MCF 10A (cell line): ENCODE measurements around the gene TRPV5. TPM values are rescaled to one million over a fixed set of nuclear protein-coding genes. Genes with fewer than 3 reads are reported as not detected.

Experiments used
- BruUV-seq: library from RNA; stranded (reverse); fragments of 400-500 nt; replicated peaks from 2 replicates; lab custom pipeline; 2021; lab: Mats Ljungman, UMichigan
- CTCF ChIA-PET: fragments of 300-600 bp; sonication (Branson Sonifier 250); formaldehyde crosslinking; extraction: SDS; loops from one replicate; lab custom pipeline; 2021; ENCODE audit warnings: antibody characterized with exemption, inconsistent platforms; lab: Yijun Ruan, JAX
- POLR2A ChIA-PET: fragments of 300-600, 350-650 bp; sonication (Branson Sonifier 250); formaldehyde crosslinking; extraction: SDS; loops from one replicate; lab custom pipeline; 2020; ENCODE audit warnings: antibody characterized with exemption, inconsistent platforms; lab: Yijun Ruan, JAX
- DNase-seq: peaks from one replicate; pipeline ENCODE4 v3.0.0-alpha.2; 2018; ENCODE audit not compliant: unreplicated experiment
- H3K27ac Mint-ChIP-seq: one replicate; pipeline ENCODE4 v1.8.0; 2022; ENCODE audit warnings: mild to moderate bottlenecking, low read depth, mixed read lengths; ENCODE audit not compliant: unreplicated experiment
- H3K27me3 Mint-ChIP-seq: one replicate; pipeline ENCODE4 v1.8.0; 2022; ENCODE audit warnings: mixed read lengths; ENCODE audit not compliant: insufficient read depth, unreplicated experiment
- H3K36me3 Mint-ChIP-seq: one replicate; pipeline ENCODE4 v1.8.0; 2022; ENCODE audit warnings: mild to moderate bottlenecking, moderate library complexity, mixed read lengths; ENCODE audit not compliant: insufficient read depth, unreplicated experiment
- H3K4me1 Mint-ChIP-seq: one replicate; pipeline ENCODE4 v1.8.0; 2022; ENCODE audit warnings: mixed read lengths; ENCODE audit not compliant: insufficient read depth, unreplicated experiment
- H3K4me3 Mint-ChIP-seq: one replicate; pipeline ENCODE4 v1.8.0; 2022; ENCODE audit warnings: mild to moderate bottlenecking, moderate library complexity, mixed read lengths; ENCODE audit not compliant: unreplicated experiment
- H3K9me3 Mint-ChIP-seq: one replicate; pipeline ENCODE4 v1.8.0; 2022; ENCODE audit warnings: mixed read lengths; ENCODE audit not compliant: unreplicated experiment
- CTCF ChIP-seq: fragments of 200-600 bp; IDR thresholded peaks from one replicate; pipeline ENCODE4 v1.8.0; 2022; ENCODE audit warnings: antibody characterized with exemption, mild to moderate bottlenecking; ENCODE audit not compliant: unreplicated experiment
- intact Hi-C: fragments of 100-400 bp; cut with micrococcal nuclease; formaldehyde crosslinking; loops from 2 replicates; pipeline ENCODE4 v1.14.1; 2022
- total RNA-seq: library from RNA; stranded (reverse); gene quantifications from 2 replicates; pipeline ENCODE4 v1.2.3, GENCODE V29; 2022

The TRPV5 gene
- total RNA-seq, 1 experiment from 2014 or later = not detected

- H3K4me3 Mint-ChIP-seq = no peak overlapping the region
- H3K27ac Mint-ChIP-seq = no peak overlapping the region
- ChIA-PET CTCF (interaction anchor here (0.6 to 2.8 kb wide), 6 partner anchors 8 to 602 kb away, joined by 3 to 14 read pairs (median 4); no protein-coding TSS in a partner anchor), POLR2A (interaction anchor here (0.7 kb wide), 3 partner anchors 10 to 238 kb away, joined by 3 read pairs; no protein-coding TSS in a partner anchor)
- no peaks in the 10 kb centered on the region for H3K9me3 Mint-ChIP-seq
- TF ChIP-seq CTCF = no peak
- H3K4me1 Mint-ChIP-seq = no peaks in the 10 kb centered on the region
- intact Hi-C loops = no loop called here
- no peak for DNase-seq
- no peaks in the 10 kb centered on the region for H3K36me3 Mint-ChIP-seq
- H3K27me3 Mint-ChIP-seq = peaks cover 65% of the 10 kb centered on the region
- no TSS peak for BruUV-seq
Measured at GRCh38 chr7:142901426-142902259, 31.9 kb downstream of the TRPV5 start.

DNA sequence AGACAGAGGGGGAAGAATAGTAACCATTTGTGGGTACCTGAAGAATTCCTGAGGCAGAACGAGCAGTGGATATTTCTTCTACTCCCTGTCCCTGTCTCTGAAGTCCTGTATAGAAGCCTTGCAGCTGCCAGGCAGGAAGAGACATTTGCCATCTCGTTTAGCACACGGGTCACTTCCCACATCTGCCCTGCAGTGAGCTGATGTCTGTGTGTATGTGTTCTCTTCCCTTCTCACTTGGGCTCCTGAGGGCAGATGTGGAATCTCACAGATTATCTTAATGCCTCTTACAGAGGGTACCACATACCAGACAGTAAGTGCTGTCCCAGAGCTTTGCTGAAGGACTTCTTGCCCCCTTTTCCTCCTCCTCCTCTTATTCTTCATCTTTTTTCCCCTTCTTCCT, 33.9 kb downstream of the TRPV5 start:
- POLR2A ChIA-PET = interaction anchor here (0.7 kb wide), 1 partner anchor 45 kb away, joined by 3 read pairs; no protein-coding TSS in a partner anchor
- Mint-ChIP-seq H3K36me3 (no peaks in the 10 kb centered on the region), H3K4me3 (no peak overlapping the region), H3K27ac (no peak overlapping the region), H3K4me1 (no peaks in the 10 kb centered on the region), H3K9me3 (no peaks in the 10 kb centered on the region), H3K27me3 (peaks cover 76% of the 10 kb centered on the region)
- intact Hi-C loops = no loop called here
- BruUV-seq = no TSS peak
- no peak for DNase-seq
- CTCF ChIA-PET = interaction anchor here (0.6 to 3.6 kb wide), 9 partner anchors 9 to 316 kb away, joined by 3 to 25 read pairs (median 3); no protein-coding TSS in a partner anchor
- TF ChIP-seq CTCF = no peak

DNA sequence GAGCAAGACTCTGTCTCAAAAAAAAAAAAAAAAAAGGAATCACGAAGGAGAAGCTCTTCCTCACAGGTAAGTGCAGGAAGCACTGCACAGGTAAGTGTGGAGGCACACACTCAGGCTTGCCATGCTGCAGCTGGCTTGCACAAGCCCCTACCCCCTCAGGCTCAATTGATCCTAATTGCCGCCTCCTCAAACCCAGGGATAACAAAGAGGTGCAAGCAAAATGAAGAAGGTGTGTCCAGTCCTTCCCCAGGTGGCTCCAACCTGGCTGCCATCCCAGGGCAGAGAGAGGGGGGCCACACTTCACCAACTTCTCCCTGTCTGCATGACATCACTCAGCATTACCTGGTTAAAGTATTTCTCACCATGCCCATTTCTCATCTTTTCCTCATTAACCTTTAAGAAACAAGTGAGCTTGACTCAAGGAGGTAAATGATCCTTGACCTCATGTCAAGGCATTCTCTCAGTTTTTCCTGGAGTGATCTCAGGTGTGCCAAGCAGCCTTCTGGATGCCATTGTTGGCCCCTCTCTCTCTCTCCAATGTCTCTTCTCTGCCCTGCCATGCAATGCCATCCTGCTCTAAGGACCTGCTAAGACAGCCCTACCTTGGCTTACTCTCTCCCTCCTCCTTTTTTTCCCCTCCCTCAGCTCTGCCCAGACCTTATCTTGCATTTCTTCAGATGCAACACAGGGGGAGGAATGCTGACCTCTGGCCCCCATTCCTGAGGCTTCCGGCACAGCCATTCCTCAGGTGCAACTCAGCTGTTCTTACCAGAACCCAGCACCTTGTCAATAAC, 35.0 kb downstream of the TRPV5 start:
- BruUV-seq = no TSS peak
- peaks cover 76% of the 10 kb centered on the region for H3K27me3 Mint-ChIP-seq
- ChIA-PET CTCF (interaction anchor here (0.7 to 3.6 kb wide), 9 partner anchors 11 to 317 kb away, joined by 3 to 25 read pairs (median 5); no protein-coding TSS in a partner anchor), POLR2A (interaction anchor here (0.7 to 1.3 kb wide), 2 partner anchors 18 to 45 kb away, joined by 3 read pairs; no protein-coding TSS in a partner anchor)
- no peak overlapping the region for H3K4me3 Mint-ChIP-seq
- intact Hi-C loops = no loop called here
- H3K27ac Mint-ChIP-seq = no peak overlapping the region
- no peaks in the 10 kb centered on the region for H3K4me1 Mint-ChIP-seq
- H3K36me3 Mint-ChIP-seq = no peaks in the 10 kb centered on the region
- no peak for TF ChIP-seq CTCF
- DNase-seq = peak; percentile 62
- no peaks in the 10 kb centered on the region for H3K9me3 Mint-ChIP-seq
